GM21786 (cell line): Measurements from ENCODE around the gene RBM34.
"Not testable (repeated sequence)": the region's sequence is repeated elsewhere in the genome, so short reads cannot be mapped to it uniquely, and the experiment has no call there.

Experiments
- ATAC-seq: cut with Tn5 transposase; IDR thresholded peaks from one replicate; pipeline ENCODE4 v1.9.1; 2021; ENCODE audit not compliant: unreplicated experiment

Gene RBM34

GRCh38 chr1:235093013-235093695 is 67.9 kb downstream of the RBM34 start:
- no peak for ATAC-seq

- ATAC-seq = not testable (repeated sequence)
Observed at GRCh38 chr1:235092415-235092814, 68.6 kb downstream of the RBM34 start.

- ATAC-seq = not testable (repeated sequence)
Observed at GRCh38 chr1:235092045-235092406, 69.0 kb downstream of the RBM34 start.

- not testable (repeated sequence) for ATAC-seq
Observed at GRCh38 chr1:235091319-235092044, 69.6 kb downstream of the RBM34 start.

GRCh38 chr1:235090406-235091069 is 70.5 kb downstream of the RBM34 start:
- ATAC-seq = no peak

GRCh38 chr1:235088907-235089306 is 72.1 kb downstream of the RBM34 start:
- ATAC-seq = no peak

GRCh38 chr1:235088430-235088829 is 72.6 kb downstream of the RBM34 start:
- ATAC-seq = no peak

GRCh38 chr1:235087906-235088305 is 73.1 kb downstream of the RBM34 start:
- no peak for ATAC-seq

GRCh38 chr1:235085411-235086117 is 75.5 kb downstream of the RBM34 start:
- ATAC-seq = not testable (repeated sequence)
